Superior temporal gyrus (tissue), 1 donor: ENCODE data around the gene PRRC1.
"Not testable (repeated sequence)": the region's sequence is repeated elsewhere in the genome, so short reads cannot be mapped to it uniquely, and the experiment has no call there.

Experiments used
- DNase-seq: peaks from one replicate; pipeline ENCODE4 v3.0.0-alpha.2; 2016; ENCODE audit errors: extremely low spot score

Gene PRRC1

GRCh38 chr5:127517480-127518318, at the start of gene PRRC1:
Gene PRRC1, plus strand, starts transcription at chr5:127517640. Its CDS starts 5,840 bp downstream, at chr5:127523480.
- peak; percentile 78 for DNase-seq

GRCh38 chr5:127471211-127471610, 46.2 kb upstream of the PRRC1 start:
- no peak for DNase-seq

- no peak for DNase-seq
These were observed 44.7 kb upstream of the PRRC1 start for GRCh38 chr5:127472700-127473099.

GRCh38 chr5:127486471-127486870, 31.0 kb upstream of the PRRC1 start:
- DNase-seq = no peak

- peak; percentile 88 for DNase-seq
These were observed 24.3 kb upstream of the PRRC1 start for GRCh38 chr5:127492854-127493738.

GRCh38 chr5:127498548-127498947, 18.9 kb upstream of the PRRC1 start:
- DNase-seq = no peak

- no peak for DNase-seq
These were observed 11.5 kb upstream of the PRRC1 start for GRCh38 chr5:127505905-127506304.

- DNase-seq = no peak
These were observed 10.8 kb upstream of the PRRC1 start for GRCh38 chr5:127506616-127507015.

- no peak for DNase-seq
These were observed 8.6 kb upstream of the PRRC1 start for GRCh38 chr5:127508644-127509373.

- no peak for DNase-seq
These were observed 4.0 kb upstream of the PRRC1 start for GRCh38 chr5:127513408-127513970.

- DNase-seq = no peak
These were observed 2.6 kb upstream of the PRRC1 start for GRCh38 chr5:127514816-127515215.

- no peak for DNase-seq
These were observed 1.6 kb upstream of the PRRC1 start for GRCh38 chr5:127515693-127516440.

- DNase-seq = peak; percentile 60
These were observed 345 bp upstream of the PRRC1 start for GRCh38 chr5:127517110-127517479.

GRCh38 chr5:127518319-127518621, 830 bp downstream of the PRRC1 start:
- DNase-seq = peak; percentile 47

- DNase-seq = no peak
These were observed 2.1 kb downstream of the PRRC1 start for GRCh38 chr5:127519527-127519926.

GRCh38 chr5:127521138-127521770, 3.8 kb downstream of the PRRC1 start:
- no peak for DNase-seq

- no peak for DNase-seq
These were observed 7.7 kb downstream of the PRRC1 start for GRCh38 chr5:127525181-127525580.

GRCh38 chr5:127529904-127530682, 12.7 kb downstream of the PRRC1 start:
- DNase-seq = no peak

- peak; percentile 38 for DNase-seq
These were observed 19.2 kb downstream of the PRRC1 start for GRCh38 chr5:127536687-127537086.

GRCh38 chr5:127540553-127540952, 23.1 kb downstream of the PRRC1 start:
- DNase-seq = not testable (repeated sequence)
